GM18517 (cell line): ENCODE data around the gene HOXD10.

Experiments used
- ATAC-seq: cut with Tn5 transposase; IDR thresholded peaks from one replicate; pipeline ENCODE4 v1.9.1; 2021; ENCODE audit warnings: mild to moderate bottlenecking, moderate library complexity; ENCODE audit not compliant: unreplicated experiment

The HOXD10 gene

DNA sequence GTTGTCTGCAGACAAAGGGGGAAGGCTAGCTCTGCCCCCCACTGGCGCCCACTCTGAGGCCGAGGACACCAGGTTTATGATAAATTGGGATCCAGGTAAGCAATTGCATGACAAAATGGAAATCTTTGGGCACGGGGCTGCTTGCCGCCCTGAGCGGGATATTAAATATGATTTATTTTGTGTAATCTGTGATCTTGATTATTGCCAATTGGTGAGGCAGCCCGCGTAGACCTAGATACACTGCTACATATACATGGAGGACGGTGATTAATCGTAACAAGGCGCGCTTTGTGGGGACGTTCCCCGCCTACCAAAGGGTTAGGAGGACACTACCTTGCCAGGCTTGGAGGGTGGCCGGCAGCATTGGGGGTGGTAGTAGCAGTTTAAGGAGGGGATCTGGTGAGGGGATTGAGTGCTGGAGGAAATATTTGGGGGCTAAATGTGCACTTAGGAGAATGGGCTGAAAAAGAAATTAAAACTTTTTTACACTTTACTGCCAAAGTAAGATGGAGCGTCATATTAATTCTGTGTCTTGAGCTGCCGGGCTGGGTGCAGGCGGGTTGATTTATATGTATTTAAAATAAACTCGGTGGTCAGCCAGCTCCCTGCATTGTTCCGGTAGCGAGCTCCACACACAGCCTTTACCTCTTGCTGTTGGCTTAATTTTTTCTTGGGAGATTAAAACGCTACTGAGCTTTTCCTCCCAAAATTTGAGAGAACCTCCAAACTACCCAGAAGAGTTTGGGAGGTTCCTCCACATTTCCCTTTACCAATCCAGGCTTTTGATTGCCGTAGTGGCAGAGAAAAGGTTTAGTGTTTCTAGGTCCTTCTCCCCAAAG, 44.6 kb downstream of the HOXD10 start:
- ATAC-seq = no peak

DNA sequence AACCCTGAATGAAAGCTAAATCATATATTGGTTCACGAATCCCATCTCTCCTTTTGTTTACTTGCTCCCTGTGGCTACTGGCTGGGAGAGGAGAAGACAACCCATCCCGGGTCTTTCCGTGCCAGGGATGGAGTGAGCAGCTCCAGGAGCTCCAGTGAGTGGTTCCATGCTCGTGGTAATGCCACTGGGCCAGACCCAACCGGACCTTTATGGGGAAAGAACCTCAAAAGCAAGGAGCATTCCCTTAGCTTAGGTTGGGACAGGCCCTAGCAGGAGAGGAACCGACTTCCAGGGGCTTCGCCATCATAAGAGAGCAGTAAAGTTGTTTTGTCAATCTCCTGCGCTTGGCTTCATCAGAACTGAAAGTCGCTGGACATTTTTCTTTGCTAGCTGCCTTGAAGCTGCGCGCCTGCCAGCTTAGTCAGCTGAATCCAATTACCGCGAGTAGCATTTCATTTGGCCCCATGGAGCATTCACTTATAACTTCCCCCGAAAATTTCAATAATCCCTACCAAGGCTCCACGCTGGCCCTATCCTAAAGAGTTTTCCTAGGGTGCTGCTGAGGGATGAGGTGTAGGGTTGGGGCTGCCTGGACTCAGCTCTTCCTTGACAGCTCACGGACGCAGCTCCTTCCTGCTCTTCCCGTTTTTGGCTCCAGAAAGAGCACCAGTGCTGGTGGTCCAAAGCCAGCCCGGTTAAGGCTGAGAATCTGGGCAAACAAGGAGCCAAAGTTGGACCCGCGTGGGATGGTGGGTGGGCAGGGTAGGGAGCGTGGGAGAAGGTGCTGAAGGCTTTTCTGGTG, 45.4 kb downstream of the HOXD10 start:
- no peak for ATAC-seq

DNA sequence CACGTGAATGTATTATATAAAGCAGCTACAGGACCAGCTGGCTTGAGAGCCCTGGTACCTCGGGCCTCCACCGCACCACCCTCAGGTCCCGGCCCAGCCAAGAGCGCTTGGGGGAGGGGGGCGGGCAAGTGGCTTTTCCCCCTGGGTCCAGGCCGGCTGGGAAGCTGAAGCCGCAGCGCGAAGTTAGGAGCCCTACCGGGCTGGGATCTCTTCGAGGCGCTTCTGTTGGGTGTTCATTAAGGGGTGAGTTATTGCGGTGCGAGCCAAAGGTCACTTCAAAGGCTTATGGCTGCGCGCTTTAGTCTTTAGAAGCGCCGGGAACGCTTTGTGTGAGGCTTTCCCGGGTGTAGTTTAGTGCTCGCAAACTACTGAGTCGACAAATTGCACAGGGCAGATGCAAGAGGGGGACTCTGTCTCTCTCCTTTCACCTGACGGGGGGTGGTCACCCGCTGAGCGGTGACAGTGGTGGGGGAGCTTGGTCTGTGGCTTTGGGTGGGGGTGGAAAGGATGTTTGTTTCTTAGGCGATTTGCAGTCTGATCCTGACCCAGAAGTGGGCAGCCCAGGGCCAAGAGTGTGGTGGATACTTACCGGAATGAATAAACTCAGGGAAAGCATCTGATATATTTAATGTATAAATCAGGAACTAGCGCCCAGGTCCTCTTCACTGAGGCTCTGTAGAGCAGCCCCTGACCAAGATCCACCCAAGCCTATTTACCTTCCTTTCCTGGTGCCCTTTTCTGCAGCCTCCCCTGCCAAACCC, 46.5 kb downstream of the HOXD10 start:
- no peak for ATAC-seq

DNA sequence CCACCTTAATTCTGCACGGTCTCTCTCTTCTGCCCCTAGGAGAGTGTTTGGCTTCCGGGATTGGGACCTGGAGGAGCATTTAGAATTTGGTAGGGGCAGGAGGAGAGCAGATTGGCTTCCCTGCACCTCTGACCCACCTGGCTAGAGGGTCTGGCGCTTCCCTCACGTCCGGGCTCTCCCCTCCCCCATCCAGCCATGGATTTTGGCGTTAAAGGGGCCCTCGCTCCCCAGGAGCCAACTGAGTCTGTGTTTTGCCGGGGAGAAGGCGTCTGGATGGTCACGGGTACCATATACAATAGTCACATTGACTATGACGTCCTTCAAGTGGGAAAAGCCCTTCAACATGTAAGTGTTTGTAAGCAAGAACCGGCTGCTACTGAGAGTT, 47.1 kb downstream of the HOXD10 start:
- no peak for ATAC-seq

DNA sequence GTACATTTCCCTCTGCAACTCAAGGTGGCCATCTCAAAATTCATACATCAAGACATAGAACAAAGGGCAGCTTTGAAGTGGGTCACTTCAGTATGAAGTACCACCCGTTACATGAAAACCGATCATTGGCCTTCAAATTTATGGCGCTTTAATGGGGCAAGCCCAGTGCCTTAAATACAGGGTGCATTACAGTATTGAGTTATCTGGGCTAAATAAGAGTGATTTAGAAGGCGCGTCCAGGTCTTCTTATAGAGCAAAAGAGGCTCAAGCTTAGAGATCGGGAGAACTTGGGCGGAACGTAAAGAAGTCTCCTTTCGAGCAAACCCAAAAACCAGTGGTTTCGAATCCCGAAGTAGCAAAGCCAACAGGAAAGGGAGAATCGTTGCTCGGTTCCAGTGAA, 47.6 kb downstream of the HOXD10 start:
- ATAC-seq = no peak

DNA sequence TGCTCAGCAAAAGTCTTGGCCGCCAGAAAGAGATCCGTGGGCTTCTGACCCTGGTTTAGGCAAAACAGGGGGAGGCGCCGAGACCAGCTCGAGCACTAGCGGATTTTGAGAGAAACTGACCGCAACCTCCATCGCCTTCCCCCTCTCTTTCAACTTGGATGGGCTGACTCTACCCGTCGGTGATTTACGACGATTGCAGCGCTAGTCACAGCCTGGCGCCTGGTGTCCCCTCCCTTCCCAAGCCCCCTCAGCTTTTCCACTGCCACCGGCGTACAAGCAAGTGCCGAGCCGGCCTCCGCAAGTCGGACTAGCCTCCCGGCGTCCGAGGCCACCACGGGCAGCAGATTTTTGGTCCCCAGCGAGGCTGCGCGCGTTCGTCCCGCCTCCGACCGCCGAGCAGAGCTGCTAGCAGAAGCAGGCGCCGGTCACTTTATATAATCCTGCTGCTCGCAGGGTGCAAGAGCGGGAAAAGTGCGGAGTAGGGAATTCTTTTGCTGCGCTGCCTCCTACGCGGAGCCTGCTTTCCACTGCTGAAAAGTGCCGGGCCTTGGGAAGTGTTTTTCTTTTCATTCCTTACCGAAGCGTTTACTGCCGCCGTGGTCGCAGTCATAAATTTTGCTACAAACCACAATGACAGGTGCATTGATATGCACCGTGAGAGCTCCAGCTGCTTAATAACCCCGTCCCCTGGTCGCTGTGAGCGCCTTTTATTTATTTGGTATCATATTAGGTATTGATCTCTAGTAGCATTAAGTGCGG, 48.2 kb downstream of the HOXD10 start:
- no peak for ATAC-seq

DNA sequence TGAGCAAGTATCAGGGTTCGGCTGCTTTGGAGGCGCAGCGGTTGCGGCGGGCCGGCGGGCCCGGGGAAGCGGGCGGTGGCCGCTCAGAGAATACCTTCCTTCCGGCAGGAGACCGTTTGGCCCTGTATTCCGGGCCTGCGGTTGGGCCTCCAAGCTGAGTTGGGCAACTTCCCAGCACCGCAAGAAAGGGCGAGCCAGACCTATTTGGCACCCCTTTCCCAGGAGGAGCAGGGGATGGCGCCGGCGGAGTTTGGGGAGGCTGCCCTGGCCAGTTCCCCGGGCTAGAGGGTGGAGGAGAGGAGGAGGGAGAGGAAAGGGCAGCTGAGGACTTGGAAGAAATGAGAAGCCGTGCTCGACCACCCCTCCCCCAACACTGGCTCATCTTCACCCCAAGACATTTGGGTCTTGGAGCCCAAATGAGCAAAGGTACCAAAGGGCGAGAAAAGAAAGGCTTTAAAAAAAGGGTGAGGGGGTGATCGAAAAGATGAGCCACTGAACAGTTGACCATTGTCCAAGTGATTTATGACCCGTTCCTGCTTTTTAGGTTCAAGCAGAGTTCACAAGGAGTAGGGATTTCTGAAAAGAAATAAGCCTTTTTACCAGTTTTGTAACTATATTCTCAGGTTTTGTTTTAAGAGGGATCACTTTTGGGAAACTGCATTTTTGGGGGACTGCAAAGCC, 48.9 kb downstream of the HOXD10 start:
- no peak for ATAC-seq

DNA sequence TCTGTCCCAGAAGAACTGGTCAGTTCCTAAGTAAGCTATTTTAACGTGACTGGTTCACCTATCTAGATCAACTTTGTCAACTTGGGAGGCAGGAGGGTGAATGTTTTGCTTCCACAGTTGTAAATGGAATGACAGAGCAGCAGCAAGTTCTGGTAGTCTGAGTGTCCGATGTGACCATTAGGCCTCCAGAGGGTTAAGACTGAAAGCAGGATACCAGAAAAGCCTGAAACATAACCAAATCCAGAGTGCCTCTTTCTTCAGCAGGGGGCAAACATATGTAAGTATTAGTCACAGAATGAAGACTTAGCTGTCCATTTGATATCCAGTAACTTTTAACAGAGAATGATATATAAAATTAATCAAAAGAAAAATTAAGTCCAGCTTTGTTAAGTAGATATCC, 49.7 kb downstream of the HOXD10 start:
- no peak for ATAC-seq

DNA sequence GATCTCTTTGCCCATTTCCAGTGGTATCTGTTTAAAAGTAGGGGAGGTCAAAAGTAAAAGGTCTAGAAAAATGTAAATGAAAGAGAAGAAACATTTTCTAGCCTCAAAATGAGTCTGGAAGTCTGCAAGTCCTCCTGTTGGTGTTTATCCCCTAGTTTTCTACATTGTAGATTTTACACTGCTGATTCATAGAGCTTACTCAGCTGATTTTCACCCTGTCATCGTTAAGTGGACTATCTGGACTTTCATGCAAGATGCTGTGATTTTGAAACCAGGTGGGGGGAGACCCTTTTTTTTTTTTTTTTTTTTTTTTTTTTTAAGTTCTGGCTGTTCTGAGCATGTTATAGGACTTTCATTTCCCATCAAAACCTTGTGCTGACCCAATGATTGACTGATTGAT, 50.8 kb downstream of the HOXD10 start:
- ATAC-seq = no peak

DNA sequence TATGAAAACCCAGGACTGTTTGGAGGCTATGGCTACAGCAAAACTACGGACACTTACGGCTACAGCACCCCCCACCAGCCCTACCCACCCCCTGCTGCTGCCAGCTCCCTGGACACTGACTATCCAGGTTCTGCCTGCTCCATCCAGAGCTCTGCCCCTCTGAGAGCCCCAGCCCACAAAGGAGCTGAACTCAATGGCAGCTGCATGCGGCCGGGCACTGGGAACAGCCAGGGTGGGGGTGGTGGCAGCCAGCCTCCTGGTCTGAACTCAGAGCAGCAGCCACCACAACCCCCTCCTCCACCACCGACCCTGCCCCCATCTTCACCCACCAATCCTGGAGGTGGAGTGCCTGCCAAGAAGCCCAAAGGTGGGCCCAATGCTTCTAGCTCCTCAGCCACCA, 52.6 kb downstream of the HOXD10 start:
- no peak for ATAC-seq
